Measurements from ENCODE around the gene PRKCG.

- TF ChIP-seq CTCF (IDR thresholded peaks at IDR 0.05) (no peak), POLR2A (IDR thresholded peaks at IDR 0.05) (no peak)
These were observed 62.4 kb downstream of the PRKCG start for GRCh38 chr19:53944416-53944815.
